ENCODE data around the gene FAM72A.
A peak's percentile ranks its signal among the peaks of the same experiment; 100 is the strongest.
"Not testable (repeated sequence)": the region's sequence is repeated elsewhere in the genome, so short reads cannot be mapped to it uniquely, and the experiment has no call there.

Gene FAM72A

GRCh38 chr1:206204159-206204511 is 1.5 kb upstream of the FAM72A start:
- not testable (repeated sequence) for H3K27me3 ChIP-seq (ENCODE audit: control insufficient read depth, low read length); H3K4me2 ChIP-seq (ENCODE audit: low read length); H3K36me3 ChIP-seq (ENCODE audit: control insufficient read depth, low read length); H3K4me1 ChIP-seq (ENCODE audit: control insufficient read depth, low read length); H3K9me2 ChIP-seq (replicated peaks; ENCODE audit: control insufficient read depth, low read length); H3K79me2 ChIP-seq (ENCODE audit: control insufficient read depth, low read length); H4K20me1 ChIP-seq (ENCODE audit: control insufficient read depth, insufficient read depth, low read depth, low read length); H3K9me3 ChIP-seq (ENCODE audit: control insufficient read depth, insufficient read depth, low read length); H3F3A ChIP-seq (ENCODE audit: control insufficient read depth, insufficient read depth); H3K27ac ChIP-seq (ENCODE audit: low read depth, low read length)
- H3K4me3 ChIP-seq (ENCODE audit: low read length): peak overlapping the region; percentile 55

- peak within 1 kb of the TSS; percentile 27; the same call in 1 of the 2 replicates for H3K4me2 ChIP-seq (ENCODE audit: low read length)
- H3K36me3 ChIP-seq (ENCODE audit: control insufficient read depth, low read length); H3F3A ChIP-seq (ENCODE audit: control insufficient read depth, insufficient read depth); H4K20me1 ChIP-seq (ENCODE audit: control insufficient read depth, insufficient read depth, low read depth, low read length); H3K27ac ChIP-seq (ENCODE audit: low read depth, low read length); H3K9me2 ChIP-seq (replicated peaks; ENCODE audit: control insufficient read depth, low read length); H3K79me2 ChIP-seq (ENCODE audit: control insufficient read depth, low read length); H3K9me3 ChIP-seq (ENCODE audit: control insufficient read depth, insufficient read depth, low read length); H3K4me1 ChIP-seq (ENCODE audit: control insufficient read depth, low read length); H3K27me3 ChIP-seq (ENCODE audit: control insufficient read depth, low read length): not testable (repeated sequence)
- H3K4me3 ChIP-seq (ENCODE audit: low read length): peak within 1 kb of the TSS; percentile 66
Observed at GRCh38 chr1:206203364-206204158, 922 bp upstream of the FAM72A start, which contains the start of gene SRGAP2. SRGAP2 (plus strand) TSS chr1:206203541; CDS start chr1:206205971, 2,430 bp downstream.

GRCh38 chr1:206196748-206197424 is 5.8 kb downstream of the FAM72A start:
- H3K27ac ChIP-seq (ENCODE audit: low read depth, low read length); H4K20me1 ChIP-seq (ENCODE audit: control insufficient read depth, insufficient read depth, low read depth, low read length); H3K36me3 ChIP-seq (ENCODE audit: control insufficient read depth, low read length); H3K9me2 ChIP-seq (replicated peaks; ENCODE audit: control insufficient read depth, low read length); H3K4me3 ChIP-seq (ENCODE audit: low read length); H3F3A ChIP-seq (ENCODE audit: control insufficient read depth, insufficient read depth); H3K4me1 ChIP-seq (ENCODE audit: control insufficient read depth, low read length); H3K4me2 ChIP-seq (ENCODE audit: low read length); H3K9me3 ChIP-seq (ENCODE audit: control insufficient read depth, insufficient read depth, low read length); H3K79me2 ChIP-seq (ENCODE audit: control insufficient read depth, low read length); H3K27me3 ChIP-seq (ENCODE audit: control insufficient read depth, low read length): not testable (repeated sequence)

DNA sequence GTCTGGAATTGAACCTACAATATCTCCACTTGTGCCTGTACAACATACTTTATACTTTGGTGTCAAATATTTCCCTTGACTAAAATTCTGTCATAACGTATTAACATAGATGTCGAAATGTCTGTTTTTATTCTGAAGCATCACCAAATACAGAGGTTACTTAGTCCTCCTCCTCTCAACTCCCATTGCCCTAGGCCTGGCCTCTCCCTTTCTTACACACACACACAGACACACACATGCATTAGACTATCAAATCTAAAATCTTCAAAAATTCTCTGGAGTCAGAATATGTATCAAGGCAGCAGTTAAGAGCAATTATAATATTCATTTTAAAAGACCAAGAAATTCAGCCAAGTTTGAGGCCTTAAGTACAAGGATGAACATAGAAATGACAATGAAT is 7.5 kb downstream of the FAM72A start:
- not testable (repeated sequence) for H3K27ac ChIP-seq (ENCODE audit: low read depth, low read length); H3K9me3 ChIP-seq (ENCODE audit: control insufficient read depth, insufficient read depth, low read length); H3F3A ChIP-seq (ENCODE audit: control insufficient read depth, insufficient read depth); H3K79me2 ChIP-seq (ENCODE audit: control insufficient read depth, low read length); H3K9me2 ChIP-seq (replicated peaks; ENCODE audit: control insufficient read depth, low read length); H3K27me3 ChIP-seq (ENCODE audit: control insufficient read depth, low read length); H3K4me1 ChIP-seq (ENCODE audit: control insufficient read depth, low read length); H3K4me3 ChIP-seq (ENCODE audit: low read length); H4K20me1 ChIP-seq (ENCODE audit: control insufficient read depth, insufficient read depth, low read depth, low read length); H3K36me3 ChIP-seq (ENCODE audit: control insufficient read depth, low read length); H3K4me2 ChIP-seq (ENCODE audit: low read length)

DNA sequence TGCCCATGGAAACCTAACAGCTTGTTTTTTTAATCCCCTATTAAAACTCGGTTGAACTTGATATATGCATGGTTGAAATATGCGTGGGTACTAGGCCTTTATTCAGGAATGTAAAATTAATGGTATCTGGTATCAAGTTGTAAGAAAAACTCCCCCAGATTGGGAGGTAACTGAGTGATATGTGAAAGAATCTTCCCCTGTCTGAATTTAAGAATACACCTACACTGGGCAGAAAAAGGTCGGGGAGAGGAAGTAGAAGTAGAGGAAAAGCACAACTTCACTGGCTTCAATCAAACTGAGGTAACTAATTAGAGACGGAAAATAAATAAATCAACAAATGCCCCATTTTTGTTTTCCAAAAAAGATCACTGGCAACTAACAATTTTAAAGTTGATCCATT is 15.8 kb downstream of the FAM72A start:
- not testable (repeated sequence) for H3K4me3 ChIP-seq (ENCODE audit: low read length); H3K27ac ChIP-seq (ENCODE audit: low read depth, low read length); H4K20me1 ChIP-seq (ENCODE audit: control insufficient read depth, insufficient read depth, low read depth, low read length); H3F3A ChIP-seq (ENCODE audit: control insufficient read depth, insufficient read depth); H3K9me3 ChIP-seq (ENCODE audit: control insufficient read depth, insufficient read depth, low read length); H3K9me2 ChIP-seq (replicated peaks; ENCODE audit: control insufficient read depth, low read length); H3K4me2 ChIP-seq (ENCODE audit: low read length); H3K4me1 ChIP-seq (ENCODE audit: control insufficient read depth, low read length); H3K27me3 ChIP-seq (ENCODE audit: control insufficient read depth, low read length); H3K36me3 ChIP-seq (ENCODE audit: control insufficient read depth, low read length); H3K79me2 ChIP-seq (ENCODE audit: control insufficient read depth, low read length)

DNA sequence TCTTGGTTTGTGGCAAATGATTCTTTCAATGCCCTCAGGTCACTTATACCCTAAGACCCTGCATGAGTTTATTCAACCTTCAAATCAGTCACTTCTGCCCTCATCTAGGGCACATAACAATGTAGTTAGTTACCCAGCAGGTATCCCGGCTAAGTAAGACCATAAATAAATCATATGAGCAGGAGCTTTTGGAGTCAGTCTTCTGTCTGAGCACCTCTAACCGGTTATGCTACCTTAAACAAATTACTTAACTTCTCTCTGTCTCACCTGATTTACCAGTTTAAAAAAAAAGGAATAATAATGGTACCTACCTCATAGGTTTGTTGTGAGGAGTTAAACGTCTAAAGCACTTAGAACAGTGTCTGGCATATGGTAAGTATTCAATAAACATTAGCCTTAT is 16.9 kb downstream of the FAM72A start:
- not testable (repeated sequence) for H3K27ac ChIP-seq (ENCODE audit: low read depth, low read length); H3F3A ChIP-seq (ENCODE audit: control insufficient read depth, insufficient read depth); H3K9me2 ChIP-seq (replicated peaks; ENCODE audit: control insufficient read depth, low read length); H3K36me3 ChIP-seq (ENCODE audit: control insufficient read depth, low read length); H3K4me3 ChIP-seq (ENCODE audit: low read length); H3K79me2 ChIP-seq (ENCODE audit: control insufficient read depth, low read length); H4K20me1 ChIP-seq (ENCODE audit: control insufficient read depth, insufficient read depth, low read depth, low read length); H3K27me3 ChIP-seq (ENCODE audit: control insufficient read depth, low read length); H3K4me2 ChIP-seq (ENCODE audit: low read length); H3K4me1 ChIP-seq (ENCODE audit: control insufficient read depth, low read length); H3K9me3 ChIP-seq (ENCODE audit: control insufficient read depth, insufficient read depth, low read length)

GRCh38 chr1:206183788-206184187 is 18.9 kb downstream of the FAM72A start:
- H3K79me2 ChIP-seq (ENCODE audit: control insufficient read depth, low read length); H3K27me3 ChIP-seq (ENCODE audit: control insufficient read depth, low read length); H3K4me1 ChIP-seq (ENCODE audit: control insufficient read depth, low read length); H3K27ac ChIP-seq (ENCODE audit: low read depth, low read length); H3K9me2 ChIP-seq (replicated peaks; ENCODE audit: control insufficient read depth, low read length); H4K20me1 ChIP-seq (ENCODE audit: control insufficient read depth, insufficient read depth, low read depth, low read length); H3K4me2 ChIP-seq (ENCODE audit: low read length); H3K4me3 ChIP-seq (ENCODE audit: low read length); H3K9me3 ChIP-seq (ENCODE audit: control insufficient read depth, insufficient read depth, low read length); H3K36me3 ChIP-seq (ENCODE audit: control insufficient read depth, low read length); H3F3A ChIP-seq (ENCODE audit: control insufficient read depth, insufficient read depth): not testable (repeated sequence)

All from DOHH2 (cell line).